Measurements from ENCODE around the gene VTI1A. TPM values are rescaled to one million over a fixed set of nuclear protein-coding genes. Genes with fewer than 3 reads are reported as not detected.
A peak's percentile ranks its signal among the peaks of the same experiment; 100 is the strongest.

VTI1A gene
- total RNA-seq, 3 donors from 2014 or later (not counting 1 experiment from before 2014, with no cell fraction given), result 62.6 to 77.6 (median 68.2) TPM

DNA sequence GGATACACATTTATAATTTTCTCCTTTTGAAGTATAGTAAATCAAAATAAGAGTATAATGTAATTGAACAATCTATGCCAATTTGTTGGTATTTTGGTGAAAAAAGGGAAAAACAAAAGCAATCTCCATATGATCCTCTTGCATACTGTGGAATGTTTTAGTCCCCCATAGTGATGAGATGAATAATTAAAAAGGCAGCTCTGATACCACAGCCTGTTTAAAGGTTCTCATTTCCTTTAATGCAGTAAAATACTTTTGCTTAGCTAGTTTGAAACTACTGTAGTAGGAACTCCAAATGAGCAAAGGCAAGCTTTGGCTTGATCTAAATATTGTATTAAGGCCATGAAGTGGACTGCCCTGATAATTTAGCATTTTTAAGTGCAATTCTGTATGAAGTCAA lies 77.6 kb downstream of the VTI1A start:
- no peaks in the 10 kb centered on the region for H3K4me1 ChIP-seq (ENCODE audit: control insufficient read depth, insufficient read depth, low read length)
- no peak overlapping the region for H3K27ac ChIP-seq (ENCODE audit: low read length)
- Mint-ChIP-seq H3K27me3 (ENCODE audit: low read depth in 2 of 2) (no peaks in the 10 kb centered on the region), H3K36me3 (no peaks in the 10 kb centered on the region), H3K4me1 (peaks cover 31 to 34% of the 10 kb centered on the region in 2 donors), H3K27ac (peak overlapping the region in 1 of 2 donors; percentile 44), H3K9me3 (no peaks in the 10 kb centered on the region), H3K4me3 (no peak overlapping the region)
- no peaks in the 10 kb centered on the region for H3K9me3 ChIP-seq (ENCODE audit: control insufficient read depth, insufficient read depth, low read length)
- H3K4me3 ChIP-seq (ENCODE audit: low read length), result no peak overlapping the region
- TF ChIP-seq, protein P1, sequence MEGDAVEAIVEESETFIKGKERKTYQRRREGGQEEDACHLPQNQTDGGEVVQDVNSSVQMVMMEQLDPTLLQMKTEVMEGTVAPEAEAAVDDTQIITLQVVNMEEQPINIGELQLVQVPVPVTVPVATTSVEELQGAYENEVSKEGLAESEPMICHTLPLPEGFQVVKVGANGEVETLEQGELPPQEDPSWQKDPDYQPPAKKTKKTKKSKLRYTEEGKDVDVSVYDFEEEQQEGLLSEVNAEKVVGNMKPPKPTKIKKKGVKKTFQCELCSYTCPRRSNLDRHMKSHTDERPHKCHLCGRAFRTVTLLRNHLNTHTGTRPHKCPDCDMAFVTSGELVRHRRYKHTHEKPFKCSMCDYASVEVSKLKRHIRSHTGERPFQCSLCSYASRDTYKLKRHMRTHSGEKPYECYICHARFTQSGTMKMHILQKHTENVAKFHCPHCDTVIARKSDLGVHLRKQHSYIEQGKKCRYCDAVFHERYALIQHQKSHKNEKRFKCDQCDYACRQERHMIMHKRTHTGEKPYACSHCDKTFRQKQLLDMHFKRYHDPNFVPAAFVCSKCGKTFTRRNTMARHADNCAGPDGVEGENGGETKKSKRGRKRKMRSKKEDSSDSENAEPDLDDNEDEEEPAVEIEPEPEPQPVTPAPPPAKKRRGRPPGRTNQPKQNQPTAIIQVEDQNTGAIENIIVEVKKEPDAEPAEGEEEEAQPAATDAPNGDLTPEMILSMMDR (IDR thresholded peaks at IDR 0.05), result no peak
- ATAC-seq, result no peak
- H3K27me3 ChIP-seq (ENCODE audit: control insufficient read depth, insufficient read depth, low read length), result no peaks in the 10 kb centered on the region
- H3K36me3 ChIP-seq (ENCODE audit: control insufficient read depth, insufficient read depth, low read length), result no peaks in the 10 kb centered on the region
- intact Hi-C loops (cut with micrococcal nuclease), result no loop called here
- DNase-seq, result no peak

DNA sequence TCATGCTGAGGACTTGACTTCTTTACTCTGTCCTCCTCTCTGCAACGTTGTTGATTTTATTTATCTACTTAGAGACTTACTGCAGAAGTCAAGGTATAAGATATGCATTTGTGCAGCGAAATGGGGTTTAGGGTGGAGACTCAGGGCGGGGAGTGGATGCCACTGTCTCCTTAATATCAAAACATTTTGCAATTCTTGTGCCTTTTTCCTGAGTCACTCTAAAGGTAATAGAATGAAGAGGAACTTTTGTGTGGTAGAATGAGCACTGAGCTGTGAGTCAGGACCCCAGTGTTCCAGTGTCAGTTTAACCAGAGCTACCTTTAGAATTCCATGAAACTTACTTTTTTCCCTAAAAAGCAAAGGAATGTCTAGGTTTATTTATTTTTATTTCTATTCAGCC lies 78.2 kb downstream of the VTI1A start:
- Mint-ChIP-seq H3K4me3 (no peak overlapping the region), H3K27me3 (ENCODE audit: low read depth in 2 of 2) (no peaks in the 10 kb centered on the region), H3K27ac (peak overlapping the region in 1 of 2 donors; percentile 44)

DNA sequence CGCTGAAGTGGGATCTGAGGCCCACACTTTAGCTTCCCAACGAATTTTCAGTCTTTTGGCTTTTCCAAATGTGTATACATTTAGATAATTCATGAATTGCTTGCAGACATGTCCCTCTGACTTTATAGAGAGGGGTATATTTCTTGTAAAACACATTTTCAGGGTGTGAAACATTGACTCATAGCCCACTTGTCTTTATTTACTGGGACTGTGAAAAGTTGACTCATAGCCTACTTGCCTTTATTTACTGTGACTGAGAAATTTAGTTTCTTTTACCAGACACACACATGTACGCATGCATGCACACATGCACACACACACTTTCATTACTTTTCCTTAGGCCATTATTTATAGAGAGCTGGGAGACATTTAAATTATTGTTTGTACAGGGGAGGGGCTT lies 79.1 kb downstream of the VTI1A start:
- no peaks in the 10 kb centered on the region for H3K4me1 ChIP-seq (ENCODE audit: control insufficient read depth, insufficient read depth, low read length)
- Mint-ChIP-seq H3K4me1 (peaks cover 31 to 39% of the 10 kb centered on the region in 2 donors), H3K4me3 (no peak overlapping the region), H3K36me3 (no peaks in the 10 kb centered on the region), H3K9me3 (no peaks in the 10 kb centered on the region), H3K27me3 (ENCODE audit: low read depth in 2 of 2) (no peaks in the 10 kb centered on the region), H3K27ac (peak overlapping the region; percentile 8 to 61)
- H3K27ac ChIP-seq (ENCODE audit: low read length), result no peak overlapping the region
- 98% methylated on average over 2 of the region's 3 CpGs for WGBS (ENCODE audit: insufficient coverage)
- intact Hi-C loops (cut with micrococcal nuclease), result no loop called here
- H3K36me3 ChIP-seq (ENCODE audit: control insufficient read depth, insufficient read depth, low read length), result no peaks in the 10 kb centered on the region
- ATAC-seq, result peak; percentile 69 to 91 (median 71)
- TF ChIP-seq, protein P1 (IDR thresholded peaks at IDR 0.05), result no peak
- H3K4me3 ChIP-seq (ENCODE audit: low read length), result no peak overlapping the region
- H3K9me3 ChIP-seq (ENCODE audit: control insufficient read depth, insufficient read depth, low read length), result no peaks in the 10 kb centered on the region
- H3K27me3 ChIP-seq (ENCODE audit: control insufficient read depth, insufficient read depth, low read length), result no peaks in the 10 kb centered on the region
- DNase-seq, result no peak

More for the DNA sequence above, 78.2 kb downstream of the VTI1A start:
- Histone ChIP-seq H3K4me3 (ENCODE audit: low read length) (no peak overlapping the region), H3K27ac (ENCODE audit: low read length) (no peak overlapping the region), H3K9me3 (ENCODE audit: control insufficient read depth, insufficient read depth, low read length) (no peaks in the 10 kb centered on the region), H3K27me3 (ENCODE audit: control insufficient read depth, insufficient read depth, low read length) (no peaks in the 10 kb centered on the region), H3K4me1 (ENCODE audit: control insufficient read depth, insufficient read depth, low read length) (no peaks in the 10 kb centered on the region), H3K36me3 (ENCODE audit: control insufficient read depth, insufficient read depth, low read length) (no peaks in the 10 kb centered on the region)
- TF ChIP-seq, protein P1 (IDR thresholded peaks at IDR 0.05), result no peak
- Mint-ChIP-seq H3K36me3 (no peaks in the 10 kb centered on the region), H3K9me3 (no peaks in the 10 kb centered on the region), H3K4me1 (peaks cover 31 to 34% of the 10 kb centered on the region in 2 donors)
- DNase-seq (no peak), ATAC-seq (no peak)
- intact Hi-C loops (cut with micrococcal nuclease), result no loop called here
- 100% methylated on average over 2 of the region's 3 CpGs for WGBS (ENCODE audit: insufficient coverage)

DNA sequence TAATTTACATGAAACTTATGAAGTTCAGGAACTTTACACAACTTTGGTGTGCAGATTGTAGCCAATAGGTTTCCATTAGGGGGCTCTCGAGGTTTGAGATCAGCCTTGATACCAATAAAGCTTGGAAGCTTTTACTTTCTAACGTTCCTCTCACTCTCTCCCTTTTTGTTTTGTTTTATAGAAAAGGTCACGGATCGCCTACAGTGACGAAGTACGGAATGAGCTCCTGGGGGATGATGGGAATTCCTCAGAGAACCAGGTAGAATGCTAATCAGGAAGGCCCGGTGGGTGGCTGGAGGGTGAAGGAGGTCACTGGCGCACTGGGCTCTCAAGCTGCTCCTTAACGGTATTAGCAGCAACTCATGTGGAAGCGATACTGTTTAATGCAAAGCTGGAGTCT lies 79.9 kb downstream of the VTI1A start:
- H3K9me3 Mint-ChIP-seq, result no peaks in the 10 kb centered on the region
- TF ChIP-seq, protein P1 (IDR thresholded peaks at IDR 0.05), result no peak
- intact Hi-C loops (cut with micrococcal nuclease), result no loop called here
- no peaks in the 10 kb centered on the region for H3K36me3 Mint-ChIP-seq
- peaks cover 39% of the 10 kb centered on the region in 2 donors for H3K4me1 Mint-ChIP-seq
- 95% methylated on average over 9 of the region's 10 CpGs for WGBS (ENCODE audit: insufficient coverage)
- no peaks in the 10 kb centered on the region for H3K27me3 ChIP-seq (ENCODE audit: control insufficient read depth, insufficient read depth, low read length)
- no peaks in the 10 kb centered on the region for H3K27me3 Mint-ChIP-seq (ENCODE audit: low read depth in 2 of 2)
- no peak overlapping the region for H3K4me3 ChIP-seq (ENCODE audit: low read length)
- no peaks in the 10 kb centered on the region for H3K36me3 ChIP-seq (ENCODE audit: control insufficient read depth, insufficient read depth, low read length)
- no peaks in the 10 kb centered on the region for H3K9me3 ChIP-seq (ENCODE audit: control insufficient read depth, insufficient read depth, low read length)
- H3K27ac Mint-ChIP-seq, result peak overlapping the region; percentile 8 to 61
- no peaks in the 10 kb centered on the region for H3K4me1 ChIP-seq (ENCODE audit: control insufficient read depth, insufficient read depth, low read length)
- H3K4me3 Mint-ChIP-seq, result no peak overlapping the region
- ATAC-seq (no peak), DNase-seq (no peak)
- H3K27ac ChIP-seq (ENCODE audit: low read length), result no peak overlapping the region
